ENCODE results near the gene CDH1. TPM values are rescaled to one million over a fixed set of nuclear protein-coding genes. Genes with fewer than 3 reads are reported as not detected.

CDH1 gene
- polyA plus RNA-seq, 1 of the 3 experiments (the other 2 are of a cell fraction), result not detected

DNA sequence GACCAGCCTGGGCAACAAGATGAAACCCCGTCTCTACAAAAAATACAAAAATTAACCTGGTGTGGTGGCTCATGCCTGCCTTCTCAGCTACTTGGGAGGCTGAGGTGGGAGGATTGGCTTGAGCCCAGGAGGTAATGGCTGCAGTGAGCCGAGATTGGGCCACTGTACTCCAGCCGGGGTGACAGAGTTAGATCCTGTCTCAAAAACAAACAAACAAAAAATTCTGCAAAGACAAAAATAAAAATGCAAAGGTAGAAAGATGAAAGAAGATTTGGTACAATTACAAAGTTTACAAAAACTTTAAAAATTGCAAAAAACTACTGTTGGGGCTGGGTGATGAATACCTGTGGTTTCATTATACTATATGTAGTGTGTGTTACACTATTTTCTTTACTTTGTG, 5.5 kb upstream of the CDH1 start:
- Histone ChIP-seq H3F3A (replicated peaks; ENCODE audit: insufficient read depth) (no peaks in the 10 kb centered on the region), H3K9me2 (no peaks in the 10 kb centered on the region), H3K36me3 (replicated peaks in 1 of 2; ENCODE audit: control insufficient read depth in 1 of 2, insufficient read depth in 2 of 2, low read length in 1 of 2) (no peaks in the 10 kb centered on the region), H3K4me2 (no peak overlapping the region), H2AFZ (ENCODE audit: low read depth) (no peak overlapping the region), H3K79me2 (ENCODE audit: insufficient read depth) (no peaks in the 10 kb centered on the region), H3K27me3 (ENCODE audit: insufficient read depth) (peaks cover 5% of the 10 kb centered on the region; the same call in 1 of the 2 replicates), H3K4me1 (ENCODE audit: control insufficient read depth in 1 of 2, insufficient read depth in 2 of 2, low read depth in 1 of 2, low read length in 1 of 2) (no peaks in the 10 kb centered on the region; a peak in 1 of 4 replicates), H3K9ac (no peak overlapping the region), H3K9me3 (no peaks in the 10 kb centered on the region), H3K4me3 (ENCODE audit: low read depth in 2 of 2, low read length in 1 of 2) (no peak overlapping the region), H4K20me1 (ENCODE audit: insufficient read depth) (no peaks in the 10 kb centered on the region), H3K27ac (ENCODE audit: low read depth in 2 of 2, low read length in 1 of 2) (no peak overlapping the region)
- 34% methylated on average over 3 of the region's 3 CpGs for WGBS (ENCODE audit: low lambda C conversion rate)
- TF ChIP-seq EZH2phosphoT487 (IDR thresholded peaks at IDR 0.05; ENCODE audit: borderline replicate concordance, low read depth) (no peak), NFIC (IDR thresholded peaks at IDR 0.05; ENCODE audit: borderline replicate concordance) (no peak), CTCF (IDR thresholded peaks at IDR 0.05) (no peak), JUND (IDR thresholded peaks at IDR 0.05) (no peak), SIN3A (IDR thresholded peaks at IDR 0.05; ENCODE audit: borderline replicate concordance, low read depth, low read length) (no peak), CHD2 (IDR thresholded peaks at IDR 0.05; ENCODE audit: low read length, partially characterized antibody) (no peak), GATA2 (CRISPR knock-in tag; IDR thresholded peaks at IDR 0.05) (no peak), MEF2A (IDR thresholded peaks at IDR 0.05; ENCODE audit: borderline replicate concordance, low read depth) (no peak), EP300 (IDR thresholded peaks at IDR 0.05; ENCODE audit: borderline replicate concordance in 1 of 2, low read depth in 1 of 2, low read length in 1 of 2) (no peak), YY1 (IDR thresholded peaks at IDR 0.05; ENCODE audit: low read depth) (no peak), NRF1 (IDR thresholded peaks at IDR 0.05; ENCODE audit: low read depth, low read length) (no peak), ELF1 (IDR thresholded peaks at IDR 0.05) (no peak)
- TF ChIP-seq, protein P1, sequence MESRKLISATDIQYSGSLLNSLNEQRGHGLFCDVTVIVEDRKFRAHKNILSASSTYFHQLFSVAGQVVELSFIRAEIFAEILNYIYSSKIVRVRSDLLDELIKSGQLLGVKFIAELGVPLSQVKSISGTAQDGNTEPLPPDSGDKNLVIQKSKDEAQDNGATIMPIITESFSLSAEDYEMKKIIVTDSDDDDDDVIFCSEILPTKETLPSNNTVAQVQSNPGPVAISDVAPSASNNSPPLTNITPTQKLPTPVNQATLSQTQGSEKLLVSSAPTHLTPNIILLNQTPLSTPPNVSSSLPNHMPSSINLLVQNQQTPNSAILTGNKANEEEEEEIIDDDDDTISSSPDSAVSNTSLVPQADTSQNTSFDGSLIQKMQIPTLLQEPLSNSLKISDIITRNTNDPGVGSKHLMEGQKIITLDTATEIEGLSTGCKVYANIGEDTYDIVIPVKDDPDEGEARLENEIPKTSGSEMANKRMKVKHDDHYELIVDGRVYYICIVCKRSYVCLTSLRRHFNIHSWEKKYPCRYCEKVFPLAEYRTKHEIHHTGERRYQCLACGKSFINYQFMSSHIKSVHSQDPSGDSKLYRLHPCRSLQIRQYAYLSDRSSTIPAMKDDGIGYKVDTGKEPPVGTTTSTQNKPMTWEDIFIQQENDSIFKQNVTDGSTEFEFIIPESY (IDR thresholded peaks at IDR 0.05; ENCODE audit: borderline replicate concordance, low read depth), result no peak
- TF ChIP-seq, protein P2, sequence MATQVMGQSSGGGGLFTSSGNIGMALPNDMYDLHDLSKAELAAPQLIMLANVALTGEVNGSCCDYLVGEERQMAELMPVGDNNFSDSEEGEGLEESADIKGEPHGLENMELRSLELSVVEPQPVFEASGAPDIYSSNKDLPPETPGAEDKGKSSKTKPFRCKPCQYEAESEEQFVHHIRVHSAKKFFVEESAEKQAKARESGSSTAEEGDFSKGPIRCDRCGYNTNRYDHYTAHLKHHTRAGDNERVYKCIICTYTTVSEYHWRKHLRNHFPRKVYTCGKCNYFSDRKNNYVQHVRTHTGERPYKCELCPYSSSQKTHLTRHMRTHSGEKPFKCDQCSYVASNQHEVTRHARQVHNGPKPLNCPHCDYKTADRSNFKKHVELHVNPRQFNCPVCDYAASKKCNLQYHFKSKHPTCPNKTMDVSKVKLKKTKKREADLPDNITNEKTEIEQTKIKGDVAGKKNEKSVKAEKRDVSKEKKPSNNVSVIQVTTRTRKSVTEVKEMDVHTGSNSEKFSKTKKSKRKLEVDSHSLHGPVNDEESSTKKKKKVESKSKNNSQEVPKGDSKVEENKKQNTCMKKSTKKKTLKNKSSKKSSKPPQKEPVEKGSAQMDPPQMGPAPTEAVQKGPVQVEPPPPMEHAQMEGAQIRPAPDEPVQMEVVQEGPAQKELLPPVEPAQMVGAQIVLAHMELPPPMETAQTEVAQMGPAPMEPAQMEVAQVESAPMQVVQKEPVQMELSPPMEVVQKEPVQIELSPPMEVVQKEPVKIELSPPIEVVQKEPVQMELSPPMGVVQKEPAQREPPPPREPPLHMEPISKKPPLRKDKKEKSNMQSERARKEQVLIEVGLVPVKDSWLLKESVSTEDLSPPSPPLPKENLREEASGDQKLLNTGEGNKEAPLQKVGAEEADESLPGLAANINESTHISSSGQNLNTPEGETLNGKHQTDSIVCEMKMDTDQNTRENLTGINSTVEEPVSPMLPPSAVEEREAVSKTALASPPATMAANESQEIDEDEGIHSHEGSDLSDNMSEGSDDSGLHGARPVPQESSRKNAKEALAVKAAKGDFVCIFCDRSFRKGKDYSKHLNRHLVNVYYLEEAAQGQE (IDR thresholded peaks at IDR 0.05; ENCODE audit: low read depth, low read length), result no peak
- CTCF ChIA-PET, result no interaction called here
- POLR2A ChIA-PET, result no interaction called here
- DNase-seq, result no peak

All from SK-N-SH (cell line).